HG03135 (cell line): ENCODE results near the gene DOCK2.
"Not testable (repeated sequence)": the region's sequence is repeated elsewhere in the genome, so short reads cannot be mapped to it uniquely, and the experiment has no call there.

ENCODE experiments used
- ATAC-seq: cut with Tn5 transposase; IDR thresholded peaks from one replicate; pipeline ENCODE4 v1.9.1; 2021; ENCODE audit warnings: mild to moderate bottlenecking, moderate library complexity; ENCODE audit not compliant: unreplicated experiment

The DOCK2 gene

DNA sequence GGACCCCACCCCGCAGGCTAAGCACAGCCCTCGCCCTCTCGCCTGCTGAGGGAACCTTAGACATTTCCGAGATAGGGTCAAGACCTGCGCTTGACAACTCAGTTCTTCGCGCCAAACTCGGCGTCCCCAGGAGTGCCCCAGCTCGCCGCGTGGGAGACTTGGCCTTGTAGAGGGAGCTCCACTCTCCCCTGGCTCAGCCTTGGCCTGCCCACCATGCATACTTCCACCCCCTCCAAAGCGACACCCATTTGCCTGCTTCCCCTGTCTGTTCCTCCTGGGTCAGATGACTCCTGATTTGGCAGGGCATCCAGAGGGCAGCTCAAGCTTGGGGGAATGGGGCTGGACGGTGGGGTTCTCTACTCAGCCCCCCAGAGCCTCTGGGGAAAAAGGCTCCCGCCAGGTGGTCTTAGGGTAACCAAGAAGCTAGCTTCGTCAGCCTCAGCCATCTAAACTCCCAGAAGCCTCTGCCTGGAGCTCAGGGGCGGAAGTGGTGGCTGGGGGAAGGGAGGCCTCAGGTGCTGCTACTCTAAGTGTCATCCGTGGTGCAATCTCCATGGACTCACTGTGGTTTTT lies 560 bp downstream of the DOCK2 start:
- peak; percentile 51 for ATAC-seq

DNA sequence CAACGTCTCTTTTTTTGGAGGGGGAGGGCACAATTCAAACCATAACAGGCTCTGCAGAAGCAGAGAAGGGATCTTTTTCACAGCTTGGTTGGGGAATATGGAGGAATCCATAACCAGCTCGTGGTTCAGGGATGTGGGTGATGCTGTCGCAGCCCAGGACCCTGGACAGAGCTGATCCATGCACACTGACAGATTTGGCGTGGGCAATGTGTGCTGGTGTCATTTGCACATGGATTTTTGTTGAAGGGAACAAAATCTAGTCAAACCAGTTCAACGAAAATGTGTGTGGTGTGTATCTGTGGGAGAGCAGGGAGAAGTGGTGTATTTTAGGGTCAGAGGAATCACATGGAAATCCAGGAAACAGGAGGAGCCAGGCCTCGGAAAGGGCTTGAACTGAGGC lies 4.2 kb downstream of the DOCK2 start:
- ATAC-seq = no peak

DNA sequence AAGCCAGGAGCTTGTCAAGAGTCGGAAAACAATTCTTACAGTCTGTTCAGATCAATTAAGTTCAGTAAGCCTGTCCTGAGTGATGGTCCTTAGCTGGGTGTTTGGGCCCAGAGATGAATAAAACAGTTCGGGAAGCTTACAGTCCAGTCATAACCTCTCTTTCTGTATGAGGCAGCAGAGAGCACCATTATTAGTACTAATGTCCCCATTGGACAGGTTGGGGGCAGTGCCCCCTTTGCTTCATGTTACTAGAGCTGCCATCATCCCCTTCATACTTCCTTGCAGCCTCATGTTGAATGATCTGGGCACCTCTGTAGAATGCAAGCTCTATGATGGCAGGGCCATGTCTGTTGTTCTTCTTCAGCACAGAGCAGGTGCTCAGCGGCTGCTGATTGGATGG lies 9.8 kb downstream of the DOCK2 start:
- no peak for ATAC-seq

DNA sequence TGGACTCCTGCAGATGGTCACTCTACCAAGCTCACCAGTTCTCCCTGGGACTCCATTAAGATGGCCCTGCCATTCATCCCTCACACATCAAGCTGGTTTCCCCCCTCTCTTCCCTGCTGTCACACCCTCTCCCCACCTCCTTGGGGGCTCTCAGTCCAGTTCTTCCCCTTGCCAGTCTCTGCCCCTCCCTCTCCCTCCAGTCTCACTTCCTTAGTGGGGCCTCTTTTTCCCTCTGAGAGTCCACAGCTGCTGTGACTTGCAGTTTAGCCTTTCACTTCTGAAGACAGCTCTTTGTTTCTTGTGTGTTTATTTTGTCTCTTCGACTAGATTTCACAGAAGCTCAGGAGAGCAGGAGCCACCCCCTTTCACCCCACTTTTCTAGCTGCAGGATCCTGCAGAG lies 10.5 kb downstream of the DOCK2 start:
- ATAC-seq = no peak

DNA sequence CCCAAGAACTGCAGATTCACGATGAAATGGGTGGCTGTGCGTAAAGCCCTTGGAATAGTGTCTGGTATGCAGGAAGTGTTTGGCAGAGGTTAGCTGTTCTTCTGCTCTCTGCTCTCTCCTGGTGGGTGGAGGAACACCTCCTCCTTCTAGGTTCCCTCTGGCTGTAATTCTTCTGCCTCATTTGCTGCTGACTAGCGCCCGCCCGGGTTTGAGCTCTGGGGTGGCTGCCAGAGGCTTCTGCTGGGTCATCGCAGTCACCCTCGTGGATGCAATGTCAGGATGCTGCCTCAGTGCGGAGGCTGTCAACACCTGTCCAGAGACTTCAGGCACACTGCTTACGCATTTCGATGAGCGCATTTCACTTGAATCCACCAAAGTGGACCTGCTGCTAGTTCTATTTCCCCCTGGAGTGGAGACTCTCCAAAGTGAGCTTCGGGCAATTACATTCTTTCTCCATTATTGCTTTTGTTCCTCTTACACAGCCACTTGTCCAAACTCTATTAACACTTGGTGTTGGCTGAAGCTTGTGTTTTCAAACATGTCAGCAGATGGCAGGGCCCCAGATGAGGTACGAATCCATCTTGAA lies 11.7 kb downstream of the DOCK2 start:
- ATAC-seq = no peak

DNA sequence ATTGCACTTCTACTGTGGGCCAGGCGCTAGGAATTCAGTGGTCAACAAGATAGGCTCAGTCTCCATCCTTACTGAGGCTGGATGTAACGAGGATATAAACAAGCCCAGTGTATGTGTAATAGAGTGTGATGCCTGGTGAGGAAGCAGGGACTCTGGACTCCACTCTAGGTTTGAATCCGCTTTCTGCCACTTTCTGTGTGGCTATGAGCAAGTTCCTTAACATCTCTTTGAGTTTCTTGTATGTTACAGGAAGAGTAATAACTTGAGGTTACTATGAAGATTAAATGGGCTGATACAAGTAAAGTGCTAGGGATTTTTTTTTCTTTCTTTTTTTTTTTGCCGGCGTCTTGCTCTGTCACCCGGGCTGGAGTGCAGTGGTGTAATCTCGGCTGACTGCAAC lies 12.4 kb downstream of the DOCK2 start:
- ATAC-seq = no peak

DNA sequence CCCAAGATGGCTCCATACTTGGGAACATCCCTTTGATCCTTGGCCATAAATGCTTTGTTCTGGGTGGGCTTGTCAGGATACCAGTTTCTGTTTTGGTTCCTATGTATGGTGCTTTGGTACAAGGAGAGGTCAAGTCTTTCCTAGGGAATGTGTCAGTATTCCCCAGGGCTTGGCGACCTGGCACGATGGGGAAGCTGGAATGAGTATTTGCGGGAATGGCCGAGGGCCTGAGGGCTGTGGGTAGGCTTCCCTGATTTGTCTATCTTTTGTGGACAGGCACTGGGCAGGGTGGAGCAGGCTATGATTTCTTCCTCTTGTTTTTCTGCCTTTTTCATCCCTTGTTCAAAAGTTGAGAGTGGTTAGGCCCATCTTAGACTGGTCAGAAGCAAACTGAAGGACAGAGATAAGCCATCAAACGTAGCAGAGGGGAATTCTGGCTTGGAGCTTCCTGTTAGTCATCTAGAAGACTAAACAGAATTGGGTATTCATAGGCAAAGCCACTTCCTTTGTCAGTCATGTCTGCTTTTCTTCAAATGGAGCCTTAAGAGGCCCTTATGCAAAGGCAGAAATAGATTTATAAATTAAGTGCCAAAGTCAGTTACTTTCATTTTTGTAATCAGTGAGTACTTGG lies 13.7 kb downstream of the DOCK2 start:
- peak; percentile 56 for ATAC-seq

DNA sequence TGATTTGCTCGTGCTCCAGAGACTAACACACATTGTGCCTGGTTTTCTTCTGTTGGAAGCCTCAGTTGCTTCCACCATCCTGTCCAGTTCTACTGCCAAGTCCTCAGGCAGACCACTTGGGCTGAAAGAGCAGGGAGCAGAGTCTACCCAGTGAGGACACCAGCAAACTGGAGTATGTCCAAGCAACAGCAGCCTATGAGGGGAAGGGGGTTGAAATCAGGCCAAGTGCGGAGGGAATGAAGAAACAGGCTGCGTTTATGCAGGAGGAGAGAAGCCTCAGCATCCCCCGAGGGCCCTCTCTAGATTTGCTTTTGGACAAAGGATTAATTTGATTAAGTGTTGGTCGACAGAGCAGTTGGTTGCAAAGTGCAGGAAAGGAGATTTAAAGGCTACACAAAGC lies 14.5 kb downstream of the DOCK2 start:
- no peak for ATAC-seq

DNA sequence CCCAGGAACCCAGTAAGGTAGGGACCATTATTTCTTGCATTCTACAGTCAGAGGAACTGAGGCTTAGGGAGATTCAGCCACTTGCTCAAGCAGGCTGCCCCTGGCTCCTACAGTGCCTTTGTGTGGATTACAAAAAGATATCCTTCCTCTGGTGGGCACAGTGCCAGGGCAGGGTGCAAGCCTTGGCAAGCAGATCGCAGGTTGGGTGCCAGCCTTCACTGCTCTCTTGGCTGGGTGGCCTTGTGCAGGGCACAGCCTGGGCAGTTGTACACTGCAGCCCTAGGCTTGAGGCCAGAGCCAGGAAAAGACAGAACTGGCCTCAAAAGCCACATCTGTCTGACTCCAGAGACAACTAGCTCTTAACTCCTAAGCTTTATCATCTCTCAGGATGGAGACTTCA lies 15.0 kb downstream of the DOCK2 start:
- ATAC-seq = no peak

DNA sequence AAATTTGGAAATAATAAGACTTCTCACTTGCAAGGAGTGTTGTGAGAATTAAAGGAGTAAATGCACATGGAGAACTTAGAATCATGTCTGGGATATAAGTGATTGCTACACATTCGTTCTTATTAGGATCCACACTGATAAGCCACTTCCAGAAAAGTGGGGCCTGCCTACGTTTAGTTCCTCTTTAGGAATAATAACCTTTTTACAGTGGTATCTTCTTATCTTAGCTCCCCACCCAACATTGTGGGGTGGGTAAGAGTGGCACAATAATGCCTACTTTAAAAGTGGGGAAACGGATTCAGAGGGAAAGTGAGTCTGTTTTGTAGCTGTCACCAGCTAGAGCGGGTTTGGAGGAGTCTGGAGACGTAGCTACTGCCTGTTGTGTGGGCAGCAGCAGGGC lies 16.0 kb downstream of the DOCK2 start:
- no peak for ATAC-seq

DNA sequence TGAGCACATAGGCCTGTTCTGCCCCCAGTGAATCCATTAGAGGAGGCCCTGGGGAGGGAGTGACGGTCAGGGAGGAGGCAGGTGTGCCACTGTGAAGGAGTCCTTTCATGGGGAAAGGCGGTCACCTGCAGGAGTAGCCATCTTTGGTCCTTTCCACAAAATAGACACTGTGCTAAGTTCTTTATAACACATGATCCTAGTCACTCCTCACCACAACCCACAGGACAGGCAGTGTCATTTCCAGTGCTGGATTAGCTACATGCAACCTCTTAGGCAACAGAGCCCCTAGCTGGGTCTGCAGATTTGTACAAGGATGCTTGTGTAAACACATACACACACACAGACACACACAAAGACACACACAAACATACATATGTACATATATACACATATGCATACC lies 18.3 kb downstream of the DOCK2 start:
- no peak for ATAC-seq

DNA sequence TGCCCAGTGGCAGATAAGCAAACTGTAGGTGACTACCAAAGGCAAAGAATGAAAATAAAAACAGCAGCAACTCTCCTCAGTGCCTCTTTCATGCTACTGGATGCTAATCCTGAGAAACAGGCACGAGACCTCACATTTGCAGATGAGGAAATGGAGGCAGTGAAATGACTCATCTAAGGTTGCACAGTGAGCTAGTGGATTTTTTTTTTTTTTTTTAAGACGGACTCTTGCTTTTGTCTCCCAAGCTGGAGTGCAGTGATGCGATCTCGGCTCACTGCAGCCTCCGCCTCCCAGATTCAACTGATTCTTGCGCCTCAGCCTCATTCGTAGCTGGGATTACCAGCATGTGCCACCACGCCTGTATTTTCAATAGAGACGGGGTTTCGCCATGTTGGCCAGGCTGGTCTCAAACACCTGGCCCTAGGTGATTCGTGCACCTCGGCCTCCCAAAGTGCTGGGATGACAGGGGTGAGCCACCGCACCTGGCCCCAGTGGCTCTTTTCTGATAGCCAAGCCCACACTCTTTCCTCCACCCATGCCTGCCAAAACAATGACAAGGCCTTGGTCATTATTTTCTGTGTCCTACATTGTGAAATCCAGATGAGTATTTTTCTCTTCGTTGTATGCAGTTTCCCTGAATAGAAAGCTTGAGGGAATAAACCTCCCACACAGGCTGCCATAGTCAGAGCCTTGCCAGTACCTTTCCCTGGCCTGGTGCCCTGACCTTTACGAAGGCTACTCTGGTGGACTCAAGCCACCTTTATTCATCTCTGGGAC lies 19.2 kb downstream of the DOCK2 start:
- peak; percentile 65 for ATAC-seq

DNA sequence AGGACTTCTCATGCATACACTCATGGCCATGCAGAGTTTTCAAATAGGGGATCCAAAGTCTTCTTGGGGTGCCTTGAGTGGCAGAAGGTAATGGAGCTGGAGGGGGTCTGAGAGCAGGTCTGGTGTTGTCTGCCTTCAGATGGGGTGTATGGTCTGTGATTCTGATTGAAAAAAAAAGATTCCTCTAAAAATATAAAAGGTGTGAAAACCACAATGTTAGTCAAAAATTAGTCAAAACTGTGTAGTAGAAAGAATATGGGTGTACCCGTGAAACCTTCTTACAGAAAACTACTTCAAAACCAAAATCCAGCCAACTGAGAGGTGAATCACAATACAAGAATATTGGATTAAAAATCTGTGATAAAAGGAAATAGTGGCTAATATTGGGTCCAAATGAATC lies 20.1 kb downstream of the DOCK2 start:
- ATAC-seq = no peak

DNA sequence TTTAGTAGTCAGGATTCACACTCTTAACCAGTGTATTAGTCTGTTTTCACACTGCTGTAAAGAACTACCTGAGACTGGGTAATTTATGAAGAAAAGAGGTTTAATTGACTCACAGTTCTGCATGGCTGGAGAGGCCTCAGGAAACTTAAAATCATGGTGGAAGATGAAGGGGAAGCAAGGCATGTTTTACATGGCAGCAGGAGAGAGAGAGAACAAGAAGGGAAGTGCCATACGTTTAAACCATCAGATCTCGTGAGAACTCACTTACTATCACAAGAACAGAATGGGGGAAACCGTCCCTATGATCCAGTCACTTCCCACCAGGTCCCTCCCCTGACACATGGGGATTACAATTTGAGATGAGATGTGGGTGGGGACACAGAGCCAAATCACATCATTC lies 25.4 kb downstream of the DOCK2 start:
- ATAC-seq = not testable (repeated sequence)

DNA sequence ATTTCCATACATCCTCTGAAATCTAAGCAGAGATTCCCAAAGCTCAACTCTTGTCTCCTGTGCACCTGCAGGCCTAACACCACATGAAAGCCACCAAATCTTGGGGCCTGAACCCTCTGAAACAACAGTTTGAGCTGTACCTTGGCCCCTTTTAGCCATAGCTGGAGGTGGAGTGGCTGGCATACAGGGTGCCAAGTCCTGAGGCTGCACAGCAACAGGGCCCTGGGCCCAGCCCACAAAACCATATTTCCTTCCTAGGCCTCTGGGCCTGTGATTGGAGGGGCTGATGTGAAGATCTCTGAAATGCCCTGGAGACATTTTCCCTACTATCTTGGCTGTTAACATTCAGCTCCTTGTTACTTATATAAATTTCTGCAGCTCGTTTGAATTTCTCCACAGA lies 26.5 kb downstream of the DOCK2 start:
- ATAC-seq = no peak

DNA sequence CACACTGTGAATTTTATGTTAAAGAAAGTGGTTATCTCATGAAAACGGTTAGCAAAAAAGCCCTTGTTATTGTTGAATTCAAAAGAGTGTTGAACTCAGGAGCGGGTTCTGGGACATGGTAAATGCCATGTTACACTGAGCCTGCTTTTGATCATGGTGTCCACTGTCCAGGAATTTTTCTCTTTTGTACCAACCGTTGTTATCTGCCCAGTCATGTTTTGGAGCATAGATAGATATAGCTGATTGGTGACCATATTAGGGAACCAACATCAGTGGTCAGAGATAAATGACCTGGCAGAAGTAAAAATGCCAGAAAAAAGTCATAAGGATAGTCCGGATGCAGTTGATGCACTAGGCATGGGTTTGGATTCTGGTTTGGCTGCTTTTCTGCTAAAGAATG lies 29.3 kb downstream of the DOCK2 start:
- ATAC-seq = no peak

DNA sequence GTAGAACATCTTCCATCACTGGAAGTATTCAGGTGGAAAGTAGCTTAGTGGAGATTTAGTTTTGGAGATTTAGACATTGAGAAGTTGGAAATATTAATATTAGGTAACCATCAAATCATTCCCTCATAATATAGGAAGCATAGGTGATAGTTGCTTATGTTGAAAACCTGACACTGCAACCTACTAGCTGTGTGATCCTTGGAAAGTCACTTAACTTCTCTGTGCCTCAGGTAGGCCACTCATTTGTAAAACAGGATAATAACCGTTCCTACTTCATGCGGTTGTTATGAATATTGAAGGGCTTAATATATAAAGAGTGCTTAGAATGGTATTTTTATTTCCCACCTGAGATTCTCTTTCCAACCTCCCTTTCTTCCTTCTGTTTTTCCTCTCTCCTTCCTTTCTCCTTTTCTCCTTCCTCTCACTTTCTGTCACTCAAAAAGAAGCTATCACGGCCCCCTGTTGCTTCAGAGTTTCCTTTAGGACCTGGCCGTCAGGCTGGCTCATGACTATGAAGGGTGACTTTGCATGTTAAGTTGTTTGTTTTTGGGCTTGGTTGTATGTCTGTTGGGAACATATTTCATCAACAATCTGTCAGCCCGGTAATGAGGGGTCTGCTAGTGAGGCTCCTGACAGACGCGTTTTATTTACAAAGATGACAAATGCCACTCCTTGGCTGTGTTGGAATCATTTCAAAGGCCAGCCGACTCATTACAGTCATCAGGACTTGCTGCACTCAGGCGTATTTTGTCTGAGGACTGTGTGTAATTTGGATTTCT lies 31.0 kb downstream of the DOCK2 start:
- no peak for ATAC-seq

DNA sequence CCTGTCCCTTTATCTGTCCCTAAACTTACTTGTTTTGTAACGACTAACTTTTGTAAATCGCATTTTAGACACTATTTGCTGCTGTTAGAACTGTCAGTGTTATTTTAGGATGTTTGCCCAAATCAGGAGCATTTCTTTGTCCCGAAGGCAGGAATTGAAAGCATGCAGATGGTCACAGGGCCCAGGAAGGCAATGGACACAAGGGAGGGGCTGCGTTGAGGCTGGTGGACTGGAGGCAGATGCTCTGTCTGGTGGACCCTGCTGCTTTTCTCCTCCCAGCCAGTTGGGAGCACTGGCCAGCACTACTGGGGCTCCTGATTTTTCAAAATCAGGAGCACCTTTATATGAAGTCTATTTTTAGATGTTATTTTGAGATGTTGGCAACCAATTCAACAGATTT lies 31.7 kb downstream of the DOCK2 start:
- ATAC-seq = no peak

DNA sequence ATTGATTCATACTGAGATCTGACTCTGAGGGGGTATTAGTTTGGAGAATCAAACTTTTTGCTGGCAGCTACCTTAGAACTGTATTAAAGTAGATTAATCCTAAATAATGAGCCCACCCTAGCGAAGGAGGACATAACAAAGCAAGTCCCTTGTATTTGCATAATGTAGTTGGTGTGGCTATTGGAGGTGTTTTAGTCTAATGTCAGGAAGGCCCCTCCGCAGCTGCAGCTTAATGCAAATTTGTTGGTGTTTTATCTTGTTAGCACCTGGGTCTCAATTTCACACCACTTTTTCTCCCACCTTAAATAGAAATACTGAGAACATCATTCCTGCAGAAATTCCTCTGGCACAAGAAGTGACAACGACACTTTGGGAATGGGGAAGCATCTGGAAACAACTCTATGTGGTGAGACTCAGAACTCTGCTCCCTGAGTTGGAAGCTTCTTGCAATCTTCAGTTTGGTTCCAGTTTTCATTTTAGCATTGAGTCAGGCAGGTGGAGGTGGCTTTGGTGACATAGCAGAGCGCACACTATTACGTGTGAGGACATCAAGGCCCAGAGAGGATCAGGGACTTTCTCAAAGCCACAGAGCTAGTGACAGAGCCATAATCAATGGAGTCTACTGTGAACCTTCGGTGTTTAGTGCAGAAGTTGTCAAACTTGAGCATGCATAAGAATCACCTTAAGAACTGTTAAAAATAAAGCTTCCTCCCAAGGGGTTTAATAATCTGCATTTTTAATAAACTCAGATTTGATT lies 33.9 kb downstream of the DOCK2 start:
- peak; percentile 95 for ATAC-seq

DNA sequence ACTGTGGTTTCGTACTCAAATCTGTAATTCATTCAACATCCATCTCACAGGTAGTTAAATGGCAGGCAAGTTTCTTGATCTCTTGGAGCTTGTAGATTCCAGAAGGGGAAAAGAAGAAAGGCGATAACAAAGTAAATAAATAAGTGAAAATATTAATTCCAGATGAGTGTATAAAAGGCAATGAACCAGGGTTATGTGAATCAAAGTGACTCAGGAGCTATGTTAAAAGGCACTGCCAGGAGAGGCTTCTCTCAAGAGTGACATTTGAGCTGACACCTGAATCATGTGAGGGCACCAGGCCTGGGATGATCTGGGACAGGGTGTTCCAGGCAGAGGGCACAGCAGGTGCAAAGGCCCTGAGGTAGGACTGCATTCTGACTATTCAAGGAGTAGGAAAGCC lies 45.0 kb downstream of the DOCK2 start:
- no peak for ATAC-seq

DNA sequence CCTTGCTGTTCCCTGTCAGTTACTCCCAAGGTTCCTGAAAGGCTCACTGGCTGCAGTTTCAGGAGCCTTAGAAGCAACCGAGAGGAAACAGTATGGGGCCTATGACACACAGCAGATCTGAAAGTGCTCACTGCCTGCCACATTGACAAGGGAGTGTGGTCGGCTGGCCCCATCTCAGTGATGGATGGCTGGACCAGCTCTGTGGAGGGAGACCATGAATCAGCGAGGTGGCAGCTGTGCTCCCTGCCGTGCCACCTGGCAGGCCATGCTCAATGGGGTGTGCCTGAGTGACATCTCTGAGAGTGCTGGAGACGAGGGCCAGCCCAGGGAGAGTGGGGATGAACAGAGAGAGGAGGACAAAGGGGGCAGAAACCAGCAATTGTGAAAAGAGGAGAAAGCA lies 49.1 kb downstream of the DOCK2 start:
- ATAC-seq = peak; percentile 72
